IPS-15b (cell line): ENCODE measurements around the gene GRK2.

Source experiments
- H3K27me3 ChIP-seq: one replicate; pipeline ENCODE4 v1.6.1; 2013; ENCODE audit warnings: low read length; ENCODE audit not compliant: control insufficient read depth, insufficient read depth
- H3K36me3 ChIP-seq: one replicate; pipeline ENCODE4 v1.6.1; 2013; ENCODE audit warnings: low read length; ENCODE audit not compliant: control insufficient read depth, insufficient read depth
- H3K4me1 ChIP-seq: one replicate; pipeline ENCODE4 v1.6.1; 2013; ENCODE audit warnings: mild to moderate bottlenecking, low read length; ENCODE audit not compliant: control insufficient read depth, insufficient read depth
- H3K4me3 ChIP-seq: one replicate; pipeline ENCODE4 v1.5.1; 2013; ENCODE audit warnings: low read depth, low read length
- H3K9ac ChIP-seq: one replicate; pipeline ENCODE4 v1.6.1; 2013; ENCODE audit warnings: low read depth, mild to moderate bottlenecking, low read length
- H3K9me3 ChIP-seq: one replicate; pipeline ENCODE4 v1.6.1; 2013; ENCODE audit warnings: mild to moderate bottlenecking, low read length; ENCODE audit not compliant: control insufficient read depth, insufficient read depth

Gene GRK2

GRCh38 chr11:67267188-67268080 is 1.2 kb downstream of the GRK2 start:
- peaks cover 21% of the 10 kb centered on the region for H3K27me3 ChIP-seq
- H3K9ac ChIP-seq: peak overlapping the region; percentile 70
- peaks cover 17% of the 10 kb centered on the region for H3K4me1 ChIP-seq
- H3K36me3 ChIP-seq: peaks cover 12% of the 10 kb centered on the region
- peak overlapping the region; percentile 75 for H3K4me3 ChIP-seq
- H3K9me3 ChIP-seq: no peaks in the 10 kb centered on the region

- Histone ChIP-seq H3K27me3 (peaks cover 20% of the 10 kb centered on the region), H3K9me3 (no peaks in the 10 kb centered on the region), H3K4me3 (peak overlapping the region; percentile 75), H3K9ac (no peak overlapping the region), H3K4me1 (peaks cover 16% of the 10 kb centered on the region), H3K36me3 (peaks cover 17% of the 10 kb centered on the region)
These were observed 2.0 kb downstream of the GRK2 start for GRCh38 chr11:67268081-67268961.

GRCh38 chr11:67268962-67269268 is 2.6 kb downstream of the GRK2 start:
- H3K36me3 ChIP-seq: peaks cover 17% of the 10 kb centered on the region
- no peaks in the 10 kb centered on the region for H3K9me3 ChIP-seq
- peaks cover 18% of the 10 kb centered on the region for H3K27me3 ChIP-seq
- H3K4me1 ChIP-seq: peaks cover 16% of the 10 kb centered on the region
- no peak overlapping the region for H3K9ac ChIP-seq
- no peak overlapping the region for H3K4me3 ChIP-seq

GRCh38 chr11:67269401-67270255 is 3.4 kb downstream of the GRK2 start:
- peaks cover 11% of the 10 kb centered on the region for H3K27me3 ChIP-seq
- no peak overlapping the region for H3K9ac ChIP-seq
- H3K4me1 ChIP-seq: peaks cover 16% of the 10 kb centered on the region
- peak overlapping the region; percentile 13 for H3K4me3 ChIP-seq
- H3K36me3 ChIP-seq: peaks cover 17% of the 10 kb centered on the region
- H3K9me3 ChIP-seq: no peaks in the 10 kb centered on the region

GRCh38 chr11:67270256-67271204 is 4.3 kb downstream of the GRK2 start:
- Histone ChIP-seq H3K4me1 (peaks cover 16% of the 10 kb centered on the region), H3K4me3 (peak overlapping the region; percentile 27), H3K9me3 (no peaks in the 10 kb centered on the region), H3K9ac (peak overlapping the region; percentile 62), H3K36me3 (peaks cover 17% of the 10 kb centered on the region), H3K27me3 (peaks cover 4% of the 10 kb centered on the region)

DNA sequence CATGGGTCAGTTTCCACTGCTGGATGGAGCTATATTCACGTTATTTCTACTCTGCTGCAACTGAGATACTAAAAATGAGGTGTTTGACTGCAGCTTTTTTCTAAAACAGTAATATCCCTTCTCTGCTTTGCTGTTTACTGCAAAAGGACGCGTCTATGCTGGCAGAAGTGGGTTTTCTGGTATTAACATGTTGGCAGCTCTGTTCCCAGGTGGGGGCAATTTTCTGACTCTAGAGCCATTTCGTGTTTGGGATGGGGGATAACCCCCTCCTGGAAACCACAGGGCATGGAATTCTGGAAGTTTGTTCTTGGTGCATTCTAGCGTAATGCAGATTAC is 4.9 kb downstream of the GRK2 start:
- Histone ChIP-seq H3K4me3 (no peak overlapping the region), H3K27me3 (no peaks in the 10 kb centered on the region), H3K4me1 (peaks cover 16% of the 10 kb centered on the region), H3K9me3 (no peaks in the 10 kb centered on the region), H3K9ac (peak overlapping the region; percentile 62), H3K36me3 (peaks cover 17% of the 10 kb centered on the region)

DNA sequence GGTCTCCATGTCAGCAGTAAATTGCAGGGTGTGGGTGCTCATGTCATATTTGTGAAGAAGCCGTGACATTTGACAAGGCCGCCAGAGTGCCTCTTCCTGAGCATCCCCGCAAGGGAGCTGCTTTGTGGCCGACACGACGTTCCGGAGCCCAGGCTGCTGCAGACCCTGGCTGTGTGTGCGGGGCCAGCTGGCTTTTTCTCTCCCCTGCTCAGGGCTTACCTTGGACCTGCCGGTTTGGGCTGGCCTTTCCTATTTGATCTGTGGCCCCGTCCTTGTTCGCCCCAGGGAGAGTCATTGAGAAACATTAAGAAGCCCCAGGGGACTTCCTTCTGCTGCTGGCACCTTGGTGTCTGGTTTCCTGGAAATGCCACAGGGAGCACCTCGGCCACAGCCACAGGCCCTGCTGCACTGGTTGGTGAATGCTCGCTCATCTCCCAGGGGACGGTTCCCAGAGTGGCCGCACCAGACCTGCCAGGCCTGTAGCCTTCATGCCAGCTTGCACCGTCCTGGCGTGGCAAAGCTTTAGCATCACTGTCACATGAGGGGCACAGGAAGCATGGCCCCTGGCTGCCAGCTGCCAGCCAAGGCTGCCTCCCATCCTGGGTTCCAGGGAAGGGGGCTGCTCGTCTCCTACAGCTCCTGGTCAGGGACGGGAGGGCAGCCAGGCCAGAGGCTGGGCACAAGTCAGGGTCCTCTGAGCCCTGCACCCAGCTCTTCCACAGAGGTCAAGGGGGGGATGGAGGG is 5.4 kb downstream of the GRK2 start:
- H3K9me3 ChIP-seq: no peaks in the 10 kb centered on the region
- H3K4me1 ChIP-seq: peaks cover 16% of the 10 kb centered on the region
- H3K27me3 ChIP-seq: no peaks in the 10 kb centered on the region
- H3K4me3 ChIP-seq: no peak overlapping the region
- peaks cover 17% of the 10 kb centered on the region for H3K36me3 ChIP-seq
- no peak overlapping the region for H3K9ac ChIP-seq

- no peaks in the 10 kb centered on the region for H3K9me3 ChIP-seq
- H3K36me3 ChIP-seq: peaks cover 17% of the 10 kb centered on the region
- H3K27me3 ChIP-seq: no peaks in the 10 kb centered on the region
- peaks cover 16% of the 10 kb centered on the region for H3K4me1 ChIP-seq
- H3K4me3 ChIP-seq: no peak overlapping the region
- H3K9ac ChIP-seq: no peak overlapping the region
These were observed 6.3 kb downstream of the GRK2 start for GRCh38 chr11:67272327-67273259.

GRCh38 chr11:67273260-67273990 is 7.2 kb downstream of the GRK2 start:
- Histone ChIP-seq H3K36me3 (peaks cover 19% of the 10 kb centered on the region), H3K27me3 (no peaks in the 10 kb centered on the region), H3K9me3 (no peaks in the 10 kb centered on the region), H3K4me1 (peaks cover 16% of the 10 kb centered on the region), H3K4me3 (no peak overlapping the region), H3K9ac (no peak overlapping the region)
